Endothelial cell of umbilical vein (primary cell): ENCODE results near the gene VEPH1. TPM values are rescaled to one million over a fixed set of nuclear protein-coding genes. Genes with fewer than 3 reads are reported as not detected.
A peak's percentile ranks its signal among the peaks of the same experiment; 100 is the strongest.
"Not testable (repeated sequence)": the region's sequence is repeated elsewhere in the genome, so short reads cannot be mapped to it uniquely, and the experiment has no call there.

ENCODE experiments used
- BruUV-seq: library from RNA; stranded (reverse); fragments of 400-500 nt; replicated peaks from 2 replicates; lab custom pipeline; 2021; lab: Mats Ljungman, UMichigan
- CTCF ChIA-PET: fragments of 300-600, 350-600 bp; sonication (Branson Sonifier 250); formaldehyde crosslinking; loops from one replicate; lab custom pipeline; 2021; ENCODE audit warnings: antibody characterized with exemption, inconsistent platforms; lab: Charles Lee
- POLR2A ChIA-PET: fragments of 300-600, 350-600 bp; sonication (Branson Sonifier 250); formaldehyde crosslinking; loops from one replicate; lab custom pipeline; 2021; ENCODE audit warnings: antibody characterized with exemption, inconsistent platforms; lab: Charles Lee
- DNase-seq: peaks from one replicate; pipeline ENCODE4 v3.0.0-alpha.2; 2011; ENCODE audit warnings: low read depth, low spot score
- FAIRE-seq: peaks from 2 replicates; lab custom pipeline; 2011; peaks lifted over from hg19 to GRCh38; lab: Jason Lieb, UNC
- H2AFZ ChIP-seq: 2 replicates; pipeline ENCODE4 v1.6.0; 2012; ENCODE audit warnings: low read depth, low read length, control low read depth, inconsistent platforms
- H3K27ac ChIP-seq: 2 replicates; pipeline ENCODE4 v1.5.1; 2011; ENCODE audit warnings: low read depth, mild to moderate bottlenecking, control low read depth, low read length, moderate library complexity; ENCODE audit not compliant: insufficient read depth
- H3K27me3 ChIP-seq, 2 experiments: 2 replicates each; pipeline versions ENCODE4 v1.6.0 to v1.6.1; 2011; ENCODE audit warnings: low read length in 2 of 2, mixed read lengths in 1 of 2; ENCODE audit not compliant: control insufficient read depth in 2 of 2, insufficient read depth in 2 of 2
- H3K36me3 ChIP-seq, 2 experiments: 2 replicates in 1 of 2; 3 replicates in 1 of 2; pipeline ENCODE4 v1.5.1; 2011; ENCODE audit warnings: low read length in 2 of 2, mild to moderate bottlenecking in 1 of 2, moderate library complexity in 1 of 2; ENCODE audit not compliant: control insufficient read depth in 2 of 2, insufficient read depth in 2 of 2; ENCODE audit errors: extremely low read depth in 1 of 2
- H3K4me1 ChIP-seq: 3 replicates; pipeline ENCODE4 v1.5.1; 2011; ENCODE audit warnings: mild to moderate bottlenecking, low read length; ENCODE audit not compliant: control insufficient read depth, insufficient read depth; ENCODE audit errors: extremely low read depth
- H3K4me2 ChIP-seq: 2 replicates; pipeline ENCODE4 v1.6.1; 2011; ENCODE audit warnings: low read length, control low read depth, mixed read lengths; ENCODE audit not compliant: insufficient read depth
- H3K4me3 ChIP-seq, 3 experiments: fragments of 200-600 bp in 1 of 3; sonication (generic), shearing (Covaris generic) in 1 of 3; replicated peaks in 1 of 3; 2 replicates each; pipeline ENCODE4 v1.5.1; 2011 to 2016; ENCODE audit warnings: control low read depth in 3 of 3, low read length in 3 of 3, mild to moderate bottlenecking in 2 of 3, inconsistent platforms in 1 of 3, low read depth in 1 of 3, moderate library complexity in 1 of 3; ENCODE audit not compliant: insufficient read depth in 1 of 3
- H3K79me2 ChIP-seq: 2 replicates; pipeline ENCODE4 v1.6.0; 2012; ENCODE audit warnings: low read length, inconsistent platforms; ENCODE audit not compliant: control insufficient read depth, insufficient read depth
- H3K9ac ChIP-seq: replicated peaks from 2 replicates; pipeline ENCODE3; 2011; ENCODE audit warnings: low read length, control low read depth; ENCODE audit not compliant: insufficient read depth; ENCODE audit errors: extremely low read depth
- H3K9me1 ChIP-seq: replicated peaks from 3 replicates; pipeline ENCODE4 v1.6.0; 2011; ENCODE audit warnings: mild to moderate bottlenecking, low read length; ENCODE audit not compliant: control insufficient read depth, insufficient read depth; ENCODE audit errors: extremely low read depth
- H3K9me3 ChIP-seq: replicated peaks from 2 replicates; pipeline ENCODE4 v1.5.1; 2012; ENCODE audit warnings: low read length, inconsistent platforms; ENCODE audit not compliant: control insufficient read depth, insufficient read depth
- H4K20me1 ChIP-seq: replicated peaks from 2 replicates; pipeline ENCODE3; 2011; ENCODE audit warnings: mild to moderate bottlenecking, low read length; ENCODE audit not compliant: control insufficient read depth, insufficient read depth; ENCODE audit errors: extremely low read depth
- MAX ChIP-seq: IDR thresholded peaks from 2 replicates; pipeline ENCODE4 v1.6.1; 2011; ENCODE audit not compliant: insufficient read depth, insufficient read length
- POLR2A ChIP-seq: IDR thresholded peaks from 2 replicates; pipeline ENCODE4 v1.6.1; 2012; ENCODE audit warnings: low read depth, mild to moderate bottlenecking, control low read depth, low read length
- dilution Hi-C: fragments of 300-500 bp; cut with MboI; formaldehyde crosslinking; loops from one replicate; pipeline ENCODE4 v1.15.0; 2019; ENCODE audit warnings: low sequenced_read_pairs; ENCODE audit not compliant: extremely low pct_ligation_motif_present
- intact Hi-C: fragments of 100-400 bp; cut with micrococcal nuclease; formaldehyde crosslinking; loops from one replicate; pipeline ENCODE4 v1.10.0; 2022
- polyA plus RNA-seq, 4 experiments: library from polyadenylated mRNA; depleted of rRNA in 3 of 4; stranded (reverse) in 3 of 4; unstranded in 1 of 4; fragments of >200 nt; gene quantifications; 2 replicates each; pipeline versions ENCODE4 v1.2.1 to v1.2.3, GENCODE V29; 2011 to 2012; ENCODE audit warnings: missing spikeins in 1 of 4
- total RNA-seq: library from RNA; stranded (reverse); gene quantifications from 2 replicates; pipeline ENCODE4 v1.2.3, GENCODE V29; 2021
- TF ChIP-seq, protein P1 (sequence below), 2 donors: IDR thresholded peaks; 1 replicate in 1 of 2; 2 replicates in 1 of 2; pipeline ENCODE4 v1.5.1; 2011; ENCODE audit warnings: low read length in 2 of 2, mild to moderate bottlenecking in 2 of 2, moderate library complexity in 2 of 2, control low read depth in 1 of 2, inconsistent platforms in 1 of 2, low read depth in 1 of 2; ENCODE audit not compliant: insufficient read depth in 1 of 2; ENCODE audit errors: extremely low read depth in 1 of 2

Gene VEPH1
- total and polyA plus RNA-seq, 2 donors (not counting 3 experiments of a cell fraction or from before 2014, with no cell fraction given), result 42.9 to 136 TPM

DNA sequence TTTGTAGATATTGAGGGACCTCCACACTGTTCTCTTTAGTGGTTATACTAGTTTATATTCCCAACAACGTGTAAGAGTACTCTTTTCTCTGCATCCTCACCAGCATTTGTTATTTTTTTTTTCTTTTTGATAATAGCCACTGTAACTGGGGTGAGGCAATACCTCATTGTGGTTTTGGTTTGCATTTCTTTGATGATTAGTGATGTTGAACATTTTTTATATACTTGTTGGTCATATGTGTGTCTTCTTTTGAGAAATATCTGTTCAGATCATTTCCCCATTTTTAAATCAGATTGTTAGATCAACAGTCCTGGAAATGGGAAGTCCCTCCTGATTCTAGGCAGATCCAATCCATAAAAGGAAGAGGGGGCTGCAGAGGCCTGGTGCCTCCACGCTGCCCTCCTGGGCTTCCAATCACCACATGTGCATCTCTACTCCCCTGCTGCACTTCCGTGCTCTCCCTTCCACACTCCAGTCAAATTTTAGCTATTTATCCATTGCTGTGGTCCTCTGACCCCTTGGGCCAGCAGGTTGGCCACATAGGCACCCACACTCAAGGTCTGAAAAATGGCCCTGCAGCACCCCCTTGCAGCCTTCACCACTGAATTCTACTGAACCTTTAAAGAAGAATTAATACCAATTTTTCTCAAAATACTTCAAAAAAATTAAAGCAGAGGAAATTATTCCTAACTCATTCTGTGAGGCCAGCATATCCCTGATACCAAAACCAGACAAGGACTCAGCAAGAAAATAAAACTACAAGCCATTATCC lies 154.7 kb downstream of the VEPH1 start:
- H3K9me3 ChIP-seq, H3K79me2 ChIP-seq, H2AFZ ChIP-seq, H3K27me3 ChIP-seq, dilution Hi-C loops, H3K4me2 ChIP-seq, FAIRE-seq, DNase-seq, POLR2A ChIA-PET, H3K9ac ChIP-seq, H3K27ac ChIP-seq, intact Hi-C loops, H3K4me1 ChIP-seq, H3K36me3 ChIP-seq, H4K20me1 ChIP-seq, BruUV-seq, H3K4me3 ChIP-seq, H3K9me1 ChIP-seq: not testable (repeated sequence)
- CTCF ChIA-PET, result interaction anchor here (0.6 to 1.9 kb wide), 3 partner anchors 10 to 224 kb away, joined by 3 to 4 read pairs (median 4); no protein-coding TSS in a partner anchor

DNA sequence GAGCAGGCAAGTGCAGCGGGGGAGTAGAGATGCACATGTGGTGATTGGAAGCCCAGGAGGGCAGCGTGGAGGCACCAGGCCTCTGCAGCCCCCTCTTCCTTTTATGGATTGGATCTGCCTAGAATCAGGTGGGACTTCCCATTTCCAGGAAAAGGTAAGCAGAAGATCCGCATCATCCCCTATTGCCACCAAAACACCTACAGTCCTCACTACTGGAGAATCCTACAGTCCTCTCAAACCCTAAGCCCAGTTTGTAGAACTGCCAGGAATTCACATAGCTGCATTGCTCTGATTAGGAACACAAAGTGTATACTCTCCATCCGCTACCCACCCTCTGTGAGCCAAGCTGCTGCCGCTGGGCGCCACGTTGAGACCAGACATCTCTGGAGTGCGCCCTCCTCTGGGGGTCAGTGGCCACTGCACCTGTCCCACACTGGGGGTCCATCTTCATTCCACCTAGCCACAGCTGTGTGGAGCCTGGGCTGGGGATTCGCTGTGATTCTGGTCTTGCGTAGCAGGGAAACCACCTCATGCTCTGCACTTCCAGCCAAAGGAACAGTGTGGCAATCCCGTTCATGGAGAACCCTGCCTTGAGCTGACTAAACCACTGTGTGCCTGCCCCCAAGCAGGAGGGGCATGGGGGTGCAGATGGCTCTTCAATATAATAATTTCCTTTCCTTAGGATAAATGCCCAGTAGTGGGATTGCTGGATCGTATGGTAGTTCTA lies 155.5 kb downstream of the VEPH1 start:
- no peaks in the 10 kb centered on the region for H3K9me1 ChIP-seq
- no peaks in the 10 kb centered on the region for H3K9me3 ChIP-seq
- dilution Hi-C loops, result no loop called here
- peaks cover 3% of the 10 kb centered on the region for H3K79me2 ChIP-seq
- H3K27me3 ChIP-seq, result no peaks in the 10 kb centered on the region
- BruUV-seq, result no TSS peak
- FAIRE-seq, result no peak
- H3K4me2 ChIP-seq, result no peak overlapping the region
- ChIA-PET CTCF (interaction anchor here (0.6 to 1.9 kb wide), 4 partner anchors 9 to 225 kb away, joined by 3 to 4 read pairs (median 4); no protein-coding TSS in a partner anchor), POLR2A (no interaction called here)
- no peaks in the 10 kb centered on the region for H4K20me1 ChIP-seq
- no peaks in the 10 kb centered on the region for H3K36me3 ChIP-seq
- H3K4me3 ChIP-seq, result no peak overlapping the region
- DNase-seq, result no peak
- no peak overlapping the region for H3K27ac ChIP-seq
- TF ChIP-seq POLR2A (no peak), MAX (no peak)
- TF ChIP-seq, protein P1, sequence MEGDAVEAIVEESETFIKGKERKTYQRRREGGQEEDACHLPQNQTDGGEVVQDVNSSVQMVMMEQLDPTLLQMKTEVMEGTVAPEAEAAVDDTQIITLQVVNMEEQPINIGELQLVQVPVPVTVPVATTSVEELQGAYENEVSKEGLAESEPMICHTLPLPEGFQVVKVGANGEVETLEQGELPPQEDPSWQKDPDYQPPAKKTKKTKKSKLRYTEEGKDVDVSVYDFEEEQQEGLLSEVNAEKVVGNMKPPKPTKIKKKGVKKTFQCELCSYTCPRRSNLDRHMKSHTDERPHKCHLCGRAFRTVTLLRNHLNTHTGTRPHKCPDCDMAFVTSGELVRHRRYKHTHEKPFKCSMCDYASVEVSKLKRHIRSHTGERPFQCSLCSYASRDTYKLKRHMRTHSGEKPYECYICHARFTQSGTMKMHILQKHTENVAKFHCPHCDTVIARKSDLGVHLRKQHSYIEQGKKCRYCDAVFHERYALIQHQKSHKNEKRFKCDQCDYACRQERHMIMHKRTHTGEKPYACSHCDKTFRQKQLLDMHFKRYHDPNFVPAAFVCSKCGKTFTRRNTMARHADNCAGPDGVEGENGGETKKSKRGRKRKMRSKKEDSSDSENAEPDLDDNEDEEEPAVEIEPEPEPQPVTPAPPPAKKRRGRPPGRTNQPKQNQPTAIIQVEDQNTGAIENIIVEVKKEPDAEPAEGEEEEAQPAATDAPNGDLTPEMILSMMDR (IDR thresholded peaks at IDR 0.05; ENCODE audit: extremely low read depth in 1 of 2, insufficient read depth in 1 of 2, low read depth in 1 of 2, low read length in 2 of 2), result peak in 1 of 2 donors; percentile 33
- H3K9ac ChIP-seq, result no peak overlapping the region
- no peak overlapping the region for H2AFZ ChIP-seq
- intact Hi-C loops, result no loop called here
- H3K4me1 ChIP-seq, result no peaks in the 10 kb centered on the region
